ENCODE measurements around the gene LRFN4. TPM values are rescaled to one million over a fixed set of nuclear protein-coding genes. Genes with fewer than 3 reads are reported as not detected.
A peak's percentile ranks its signal among the peaks of the same experiment; 100 is the strongest.

The LRFN4 gene
- 10 to 100 TPM in 1 of 2 donors, 1 to 10 TPM in 1; 4.6 to 34.4 TPM for total RNA-seq
- polyA plus RNA-seq, result 10 to 100 TPM; 15.0 to 15.6 TPM
- long read RNA-seq, donor 1, transcript LRFN4-201 (2 exons, 2,431 nt), result major isoform, 5 of 14 reads
- long read RNA-seq, donor 1, partial matches to known transcripts, result 9 of 14 reads
- long read RNA-seq, donor 1, other reads (novel, unspliced or antisense), result 0 of 14 reads
- long read RNA-seq, donor 2, partial matches to known transcripts, result 0 of 3 reads
- long read RNA-seq, donor 2, other reads (novel, unspliced or antisense), result 0 of 3 reads
- long read RNA-seq, donor 3, partial matches to known transcripts, result 0 of 4 reads
- long read RNA-seq, donor 3, other reads (novel, unspliced or antisense), result 0 of 4 reads
- long read RNA-seq, donor 4, partial matches to known transcripts, result 7 of 11 reads
- long read RNA-seq, donor 4, other reads (novel, unspliced or antisense), result 0 of 11 reads
- long read RNA-seq, donor 5, transcript LRFN4-201 (2 exons, 2,431 nt), result major isoform, 10 of 10 reads
- long read RNA-seq, donor 5, partial matches to known transcripts, result 0 of 10 reads
- long read RNA-seq, donor 5, other reads (novel, unspliced or antisense), result 0 of 10 reads

DNA sequence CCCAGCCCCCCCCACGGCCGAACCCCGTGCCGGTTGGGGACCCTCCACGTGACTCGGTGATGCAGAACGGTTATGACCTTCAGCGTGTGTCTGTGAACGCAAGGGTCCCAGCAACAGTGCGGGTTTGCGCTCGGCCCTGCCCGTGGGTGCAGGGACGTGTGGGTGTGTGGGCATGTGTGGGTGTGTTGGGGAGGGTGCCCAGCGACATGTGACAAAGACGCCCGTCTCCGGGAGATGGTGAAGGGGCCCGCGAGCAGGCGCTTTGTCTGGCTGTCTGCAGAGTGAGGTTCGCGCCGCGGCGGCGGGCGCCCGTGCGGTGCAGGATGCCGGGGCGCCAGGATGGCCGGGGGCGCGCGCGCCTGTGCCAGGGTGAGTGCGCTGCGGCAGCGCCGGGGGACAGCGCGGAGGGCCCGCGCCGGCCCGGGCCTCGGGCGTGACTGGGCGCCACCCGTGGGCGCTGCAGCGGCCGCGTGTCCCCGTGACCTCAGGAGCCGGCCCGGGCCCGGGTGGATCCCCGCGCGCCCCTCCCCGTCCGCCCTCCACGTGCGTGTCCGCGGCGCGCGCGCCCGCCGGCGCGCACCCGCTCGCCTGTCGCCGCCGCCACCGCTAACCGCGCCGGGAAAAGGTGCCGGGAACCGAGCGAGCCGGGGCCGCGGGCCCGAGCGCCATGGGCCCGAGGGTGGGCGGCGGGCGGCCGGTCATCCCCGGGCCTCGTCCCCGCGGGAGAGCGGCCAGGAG, at the start of gene LRFN4:
LRFN4 (plus strand) TSS at position 569 of the 738 bp plus-strand sequence. CDS start 681 bp downstream, outside the sequence.
- Histone ChIP-seq H3K27ac (ENCODE audit: low read depth in 1 of 2, low read length in 1 of 2) (peak within 1 kb of the TSS; percentile 89 to 92), H3K4me3 (peak within 1 kb of the TSS; percentile 65), H3K27me3 (ENCODE audit: control insufficient read depth in 3 of 3, insufficient read depth in 3 of 3, low read length in 2 of 3) (no peaks in the 10 kb centered on the region), H3K36me3 (ENCODE audit: control insufficient read depth in 4 of 4, insufficient read depth in 4 of 4, low read length in 4 of 4) (peaks cover 0 to 11% (median 0%) of the 10 kb centered on the region in 4 donors), H3K9me3 (ENCODE audit: control insufficient read depth in 4 of 4, insufficient read depth in 3 of 4, low read length in 3 of 4) (no peaks in the 10 kb centered on the region), H3K4me1 (ENCODE audit: control insufficient read depth in 5 of 5, insufficient read depth in 5 of 5, low read length in 5 of 5) (peaks cover 0 to 13% (median 3%) of the 10 kb centered on the region in 5 donors), H3K9ac (ENCODE audit: insufficient read depth in 1 of 2, low read length in 2 of 2) (peak within 1 kb of the TSS; percentile 66 to 88)
- DNase-seq (peak in 1 of 3 donors; percentile 31), ATAC-seq (ENCODE audit: insufficient read depth, low FRiP score) (peak; percentile 6)
- WGBS, 2 donors, result 0 to 1% methylated on average over 76 to 103 of the region's 103 CpGs
- TF ChIP-seq CTCF (IDR thresholded peaks at IDR 0.05; ENCODE audit: control extremely low read depth, extremely low read depth), result no peak

- H3K27ac ChIP-seq (ENCODE audit: low read depth in 1 of 2, low read length in 1 of 2), result no peak overlapping the region
- peaks cover 0 to 2% (median 0%) of the 10 kb centered on the region in 4 donors for H3K36me3 ChIP-seq (ENCODE audit: control insufficient read depth in 4 of 4, insufficient read depth in 4 of 4, low read length in 4 of 4)
- no peaks in the 10 kb centered on the region for H3K9me3 ChIP-seq (ENCODE audit: control insufficient read depth in 4 of 4, insufficient read depth in 3 of 4, low read length in 3 of 4)
- no peak overlapping the region for H3K9ac ChIP-seq (ENCODE audit: insufficient read depth in 1 of 2, low read length in 2 of 2)
- H3K27me3 ChIP-seq (ENCODE audit: control insufficient read depth in 3 of 3, insufficient read depth in 3 of 3, low read length in 2 of 3), result no peaks in the 10 kb centered on the region
- TF ChIP-seq CTCF (IDR thresholded peaks at IDR 0.05; ENCODE audit: control extremely low read depth, extremely low read depth), result no peak
- WGBS, 2 donors, result 95% methylated on average over 3 of the region's 3 CpGs
- H3K4me1 ChIP-seq (ENCODE audit: control insufficient read depth in 5 of 5, insufficient read depth in 5 of 5, low read length in 5 of 5), result peaks cover 0 to 1% (median 0%) of the 10 kb centered on the region in 5 donors
- DNase-seq (no peak), ATAC-seq (ENCODE audit: insufficient read depth, low FRiP score) (no peak)
- H3K4me3 ChIP-seq, result no peak overlapping the region
Observed at GRCh38 chr11:66809592-66809991, 47.3 kb upstream of the LRFN4 start.

- H3K27ac ChIP-seq (ENCODE audit: low read depth in 1 of 2, low read length in 1 of 2), result no peak overlapping the region
- DNase-seq (no peak), ATAC-seq (ENCODE audit: insufficient read depth, low FRiP score) (no peak)
- H3K9ac ChIP-seq (ENCODE audit: insufficient read depth in 1 of 2, low read length in 2 of 2), result no peak overlapping the region
- no peak for TF ChIP-seq CTCF (IDR thresholded peaks at IDR 0.05; ENCODE audit: control extremely low read depth, extremely low read depth)
- no peak overlapping the region for H3K4me3 ChIP-seq
- no peaks in the 10 kb centered on the region for H3K9me3 ChIP-seq (ENCODE audit: control insufficient read depth in 4 of 4, insufficient read depth in 3 of 4, low read length in 3 of 4)
- WGBS, 2 donors, result 90 to 93% methylated on average over 1 of the region's 1 CpG
- H3K4me1 ChIP-seq (ENCODE audit: control insufficient read depth in 5 of 5, insufficient read depth in 5 of 5, low read length in 5 of 5), result no peaks in the 10 kb centered on the region
- no peaks in the 10 kb centered on the region for H3K27me3 ChIP-seq (ENCODE audit: control insufficient read depth in 3 of 3, insufficient read depth in 3 of 3, low read length in 2 of 3)
- H3K36me3 ChIP-seq (ENCODE audit: control insufficient read depth in 4 of 4, insufficient read depth in 4 of 4, low read length in 4 of 4), result no peaks in the 10 kb centered on the region
Observed at GRCh38 chr11:66810576-66811185, 46.2 kb upstream of the LRFN4 start.

Measured in lung (tissue), 16 donors.